H9 (cell line): ENCODE measurements around the gene SCD. TPM values are rescaled to one million over a fixed set of nuclear protein-coding genes. Genes with fewer than 3 reads are reported as not detected.

Experiments
- DNase-seq: peaks from one replicate; pipeline ENCODE4 v3.0.0-alpha.2; 2017
- H2AFZ ChIP-seq: one replicate; pipeline ENCODE4 v1.6.1; 2013; ENCODE audit warnings: mild to moderate bottlenecking, low read length, control low read depth, moderate library complexity
- H2AK5ac ChIP-seq: 2 replicates; pipeline ENCODE4 v1.6.1; 2013; ENCODE audit warnings: low read length, control low read depth, mixed read lengths; ENCODE audit not compliant: insufficient read length
- H2BK120ac ChIP-seq: one replicate; pipeline ENCODE4 v1.6.1; 2013; ENCODE audit warnings: low read depth, mild to moderate bottlenecking, low read length, control low read depth, inconsistent platforms; ENCODE audit not compliant: poor library complexity, severe bottlenecking
- H2BK12ac ChIP-seq: 2 replicates; pipeline ENCODE4 v1.6.1; 2013; ENCODE audit warnings: low read length, control low read depth, mixed read lengths, low read depth; ENCODE audit not compliant: insufficient read length
- H2BK15ac ChIP-seq: 2 replicates; pipeline ENCODE4 v1.6.1; 2013; ENCODE audit warnings: low read depth, low read length, control low read depth
- H2BK20ac ChIP-seq: one replicate; pipeline ENCODE4 v1.6.1; 2013; ENCODE audit warnings: low read depth, mild to moderate bottlenecking, low read length, control low read depth, inconsistent platforms; ENCODE audit not compliant: poor library complexity, severe bottlenecking
- H2BK5ac ChIP-seq: 2 replicates; pipeline ENCODE4 v1.6.1; 2013; ENCODE audit warnings: low read length, control low read depth, mixed read lengths; ENCODE audit not compliant: insufficient read length
- H3K14ac ChIP-seq: 2 replicates; pipeline ENCODE4 v1.6.1; 2013; ENCODE audit warnings: low read length, control low read depth; ENCODE audit not compliant: insufficient read depth
- H3K18ac ChIP-seq: 2 replicates; pipeline ENCODE4 v1.6.1; 2013; ENCODE audit warnings: low read depth, mild to moderate bottlenecking, mixed read lengths, low read length, control low read depth; ENCODE audit not compliant: insufficient read length
- H3K23ac ChIP-seq: 2 replicates; pipeline ENCODE4 v1.6.1; 2013; ENCODE audit warnings: low read length, control low read depth, mixed read lengths, low read depth; ENCODE audit not compliant: insufficient read length
- H3K23me2 ChIP-seq: 2 replicates; pipeline ENCODE4 v1.6.1; 2013; ENCODE audit warnings: low read depth, mild to moderate bottlenecking, mixed read lengths, low read length, control low read depth; ENCODE audit not compliant: insufficient read length, poor library complexity, severe bottlenecking
- H3K27ac ChIP-seq: 2 replicates; pipeline ENCODE4 v1.5.1; 2013; ENCODE audit warnings: low read length, control low read depth, mixed read lengths, low read depth; ENCODE audit not compliant: insufficient read length
- H3K27me3 ChIP-seq: 2 replicates; pipeline ENCODE4 v1.6.1; 2013; ENCODE audit warnings: low read length, control low read depth, inconsistent platforms; ENCODE audit not compliant: insufficient read depth
- H3K4ac ChIP-seq: 2 replicates; pipeline ENCODE4 v1.6.1; 2013; ENCODE audit warnings: low read depth, mild to moderate bottlenecking, control low read depth, inconsistent platforms, low read length, moderate library complexity
- H3K4me1 ChIP-seq: 2 replicates; pipeline ENCODE4 v1.6.1; 2013; ENCODE audit warnings: low read length, control low read depth, inconsistent platforms; ENCODE audit not compliant: insufficient read depth
- H3K4me2 ChIP-seq: 2 replicates; pipeline ENCODE4 v1.6.1; 2013; ENCODE audit warnings: low read length, control low read depth, mixed read lengths; ENCODE audit not compliant: insufficient read length, insufficient read depth
- H3K56ac ChIP-seq: 2 replicates; pipeline ENCODE4 v1.6.1; 2013; ENCODE audit warnings: low read depth, mild to moderate bottlenecking, mixed read lengths, low read length, control low read depth; ENCODE audit not compliant: insufficient read length
- H3K79me1 ChIP-seq: 2 replicates; pipeline ENCODE4 v1.6.1; 2013; ENCODE audit warnings: low read depth, mild to moderate bottlenecking, moderate library complexity, low read length, control low read depth, inconsistent platforms; ENCODE audit not compliant: insufficient read depth, poor library complexity, severe bottlenecking
- H3K79me2 ChIP-seq: 2 replicates; pipeline ENCODE4 v1.6.1; 2013; ENCODE audit warnings: low read length, control low read depth, inconsistent platforms; ENCODE audit not compliant: insufficient read depth
- H3K9ac ChIP-seq: 2 replicates; pipeline ENCODE4 v1.6.1; 2013; ENCODE audit warnings: low read length, control low read depth, mixed read lengths; ENCODE audit not compliant: insufficient read length; ENCODE audit errors: extremely low read depth
- H3K9me3 ChIP-seq: one replicate; pipeline ENCODE4 v1.6.1; 2013; ENCODE audit warnings: low read depth, low read length, inconsistent platforms; ENCODE audit not compliant: control insufficient read depth
- H3T11ph ChIP-seq: one replicate; pipeline ENCODE4 v1.6.1; 2013; ENCODE audit warnings: mild to moderate bottlenecking, low read length, control low read depth, inconsistent platforms
- H4K20me1 ChIP-seq: one replicate; pipeline ENCODE4 v1.6.1; 2013; ENCODE audit not compliant: control insufficient read depth, insufficient read length, insufficient read depth
- H4K5ac ChIP-seq: 2 replicates; pipeline ENCODE4 v1.6.1; 2013; ENCODE audit warnings: low read depth, mild to moderate bottlenecking, mixed read lengths, low read length, control low read depth; ENCODE audit not compliant: insufficient read length
- H4K8ac ChIP-seq: replicated peaks from 2 replicates; pipeline ENCODE4 v1.6.1; 2013; ENCODE audit warnings: low read length, control low read depth, mixed read lengths, low read depth; ENCODE audit not compliant: insufficient read length
- H4K91ac ChIP-seq: 2 replicates; pipeline ENCODE4 v1.6.1; 2013; ENCODE audit warnings: low read depth, mild to moderate bottlenecking, moderate library complexity, mixed read lengths, low read length, control low read depth; ENCODE audit not compliant: insufficient read length
- H3K27ac Mint-ChIP-seq, 3 experiments: 2 replicates in 2 of 3; 3 replicates in 1 of 3; pipeline ENCODE4 v1.8.0; 2020 to 2021; ENCODE audit warnings: mixed read lengths in 3 of 3, mild to moderate bottlenecking in 1 of 3, moderate library complexity in 1 of 3
- H3K27me3 Mint-ChIP-seq: 2 replicates; pipeline ENCODE4 v1.8.0; 2021; ENCODE audit warnings: low read depth, mild to moderate bottlenecking, moderate library complexity, mixed read lengths
- H3K36me3 Mint-ChIP-seq, 3 experiments: 2 replicates in 2 of 3; 3 replicates in 1 of 3; pipeline ENCODE4 v1.8.0; 2020 to 2021; ENCODE audit warnings: low read depth in 3 of 3, mixed read lengths in 3 of 3; ENCODE audit not compliant: insufficient read depth in 1 of 3
- H3K4me1 Mint-ChIP-seq, 2 experiments: 2 replicates each; pipeline ENCODE4 v1.8.0; 2020; ENCODE audit warnings: mixed read lengths in 2 of 2
- H3K4me3 Mint-ChIP-seq, 2 experiments: 2 replicates in 1 of 2; 3 replicates in 1 of 2; pipeline ENCODE4 v1.8.0; 2020 to 2021; ENCODE audit warnings: mild to moderate bottlenecking in 2 of 2, mixed read lengths in 2 of 2, moderate library complexity in 1 of 2
- H3K9me3 Mint-ChIP-seq, 2 experiments: 2 replicates in 1 of 2; 3 replicates in 1 of 2; pipeline ENCODE4 v1.8.0; 2020; ENCODE audit warnings: mild to moderate bottlenecking in 2 of 2, mixed read lengths in 2 of 2, moderate library complexity in 1 of 2
- WGBS: extraction: QIAGEN DNeasy Blood & Tissue Kit; methylation state at CpG from one replicate; pipeline ENCODE4 v1.1.7; 2013; ENCODE audit warnings: missing lambda C conversion rate, low lambda C conversion rate, mixed read lengths; ENCODE audit not compliant: insufficient read length; ENCODE audit errors: extremely low coverage; 5-methylcytosine and 5-hydroxymethylcytosine counted together
- total RNA-seq: library from RNA; stranded (reverse); gene quantifications from 2 replicates; pipeline ENCODE4 v1.2.1, GENCODE V29; 2021
- TF ChIP-seq, protein P1 (sequence below): fragments of 200-600 bp; sonication (generic); conservative IDR thresholded peaks from 3 replicates; pipeline ENCODE4 v1.8.0; 2021; ENCODE audit warnings: antibody characterized with exemption, mild to moderate bottlenecking

SCD gene
- total RNA-seq, 1 experiment from 2014 or later, result 354 TPM

DNA sequence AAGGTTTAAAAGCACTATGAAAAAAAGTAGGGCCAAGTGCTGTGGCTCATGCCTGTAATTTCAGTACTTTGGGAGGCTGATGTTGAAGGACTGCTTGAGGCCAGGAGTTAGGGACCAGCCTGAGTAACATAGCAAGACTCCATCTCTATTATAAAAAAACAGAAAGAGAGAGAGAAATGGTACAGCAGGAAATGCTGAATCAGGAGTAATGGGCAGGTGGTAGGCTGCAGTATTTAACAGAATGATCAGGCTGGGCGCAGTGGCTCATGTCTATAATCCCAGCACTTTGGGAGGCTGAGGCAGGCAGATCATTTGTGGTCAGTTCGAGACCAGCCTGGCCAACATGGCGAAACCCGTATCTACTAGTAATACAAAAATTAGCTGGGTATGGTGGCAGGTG is 49.6 kb downstream of the SCD start:
- TF ChIP-seq, protein P1, sequence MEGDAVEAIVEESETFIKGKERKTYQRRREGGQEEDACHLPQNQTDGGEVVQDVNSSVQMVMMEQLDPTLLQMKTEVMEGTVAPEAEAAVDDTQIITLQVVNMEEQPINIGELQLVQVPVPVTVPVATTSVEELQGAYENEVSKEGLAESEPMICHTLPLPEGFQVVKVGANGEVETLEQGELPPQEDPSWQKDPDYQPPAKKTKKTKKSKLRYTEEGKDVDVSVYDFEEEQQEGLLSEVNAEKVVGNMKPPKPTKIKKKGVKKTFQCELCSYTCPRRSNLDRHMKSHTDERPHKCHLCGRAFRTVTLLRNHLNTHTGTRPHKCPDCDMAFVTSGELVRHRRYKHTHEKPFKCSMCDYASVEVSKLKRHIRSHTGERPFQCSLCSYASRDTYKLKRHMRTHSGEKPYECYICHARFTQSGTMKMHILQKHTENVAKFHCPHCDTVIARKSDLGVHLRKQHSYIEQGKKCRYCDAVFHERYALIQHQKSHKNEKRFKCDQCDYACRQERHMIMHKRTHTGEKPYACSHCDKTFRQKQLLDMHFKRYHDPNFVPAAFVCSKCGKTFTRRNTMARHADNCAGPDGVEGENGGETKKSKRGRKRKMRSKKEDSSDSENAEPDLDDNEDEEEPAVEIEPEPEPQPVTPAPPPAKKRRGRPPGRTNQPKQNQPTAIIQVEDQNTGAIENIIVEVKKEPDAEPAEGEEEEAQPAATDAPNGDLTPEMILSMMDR, result no peak
- Histone ChIP-seq H2BK15ac (no peak overlapping the region), H3K27ac (no peak overlapping the region), H3K4me1 (no peaks in the 10 kb centered on the region), H3K9me3 (no peaks in the 10 kb centered on the region), H3K56ac (no peak overlapping the region), H3K23me2 (no peaks in the 10 kb centered on the region), H3K18ac (no peak overlapping the region), H2BK12ac (no peak overlapping the region), H3K9ac (no peak overlapping the region), H4K20me1 (no peaks in the 10 kb centered on the region), H2AFZ (no peak overlapping the region), H3K4ac (no peak overlapping the region), H2BK5ac (no peak overlapping the region), H3K14ac (no peak overlapping the region), H3K79me1 (no peaks in the 10 kb centered on the region), H3T11ph (no peak overlapping the region), H2AK5ac (no peak overlapping the region), H4K8ac (no peak overlapping the region), H4K5ac (no peak overlapping the region), H3K79me2 (no peaks in the 10 kb centered on the region), H3K27me3 (no peaks in the 10 kb centered on the region), H4K91ac (no peak overlapping the region), H2BK20ac (no peak overlapping the region), H3K4me2 (no peak overlapping the region), H3K23ac (no peak overlapping the region), H2BK120ac (no peak overlapping the region)
- Mint-ChIP-seq H3K36me3 (no peaks in the 10 kb centered on the region), H3K4me1 (no peaks in the 10 kb centered on the region), H3K27ac (no peak overlapping the region), H3K4me3 (no peak overlapping the region), H3K27me3 (no peaks in the 10 kb centered on the region), H3K9me3 (no peaks in the 10 kb centered on the region)
- no peak for DNase-seq
- WGBS, result no CpG with 5 or more reads among the region's 4 CpGs
